ENCODE data around the gene FUCA2. TPM values are rescaled to one million over a fixed set of nuclear protein-coding genes. Genes with fewer than 3 reads are reported as not detected.

The FUCA2 gene
- total RNA-seq, 1 donor from 2014 or later, result 52.4 TPM

DNA sequence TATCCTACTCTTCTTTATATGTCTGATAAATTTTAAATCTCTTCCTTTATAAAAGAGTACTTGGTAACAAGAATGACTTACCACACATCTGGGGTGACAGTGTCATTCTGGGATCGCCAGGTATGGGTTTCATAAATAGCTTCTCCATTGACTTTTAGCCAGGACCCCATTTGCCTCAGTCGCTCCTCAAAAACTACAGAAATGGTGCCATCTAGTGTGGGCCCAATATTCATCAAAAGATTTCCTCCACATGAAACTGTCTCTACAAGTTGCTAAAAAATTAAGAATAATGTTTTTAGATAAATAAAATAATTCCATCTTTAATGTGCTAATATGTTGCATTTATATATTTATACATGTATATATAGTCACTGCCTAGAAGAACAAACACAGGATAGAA is 9.7 kb downstream of the FUCA2 start:
- H3K9me3 Mint-ChIP-seq (ENCODE audit: low read depth), result no peaks in the 10 kb centered on the region
- peaks cover 36% of the 10 kb centered on the region for H3K36me3 Mint-ChIP-seq (ENCODE audit: low read depth)
- TF ChIP-seq CTCF (IDR thresholded peaks at IDR 0.05), result peak; percentile 50
- H3K4me3 Mint-ChIP-seq (ENCODE audit: unreplicated experiment), result no peak overlapping the region
- no peak overlapping the region for H3K27ac Mint-ChIP-seq (ENCODE audit: unreplicated experiment)
- no peaks in the 10 kb centered on the region for H3K4me1 Mint-ChIP-seq (ENCODE audit: low read depth)
- no peaks in the 10 kb centered on the region for H3K27me3 Mint-ChIP-seq (ENCODE audit: low read depth)
- DNase-seq (ENCODE audit: low spot score), result no peak

DNA sequence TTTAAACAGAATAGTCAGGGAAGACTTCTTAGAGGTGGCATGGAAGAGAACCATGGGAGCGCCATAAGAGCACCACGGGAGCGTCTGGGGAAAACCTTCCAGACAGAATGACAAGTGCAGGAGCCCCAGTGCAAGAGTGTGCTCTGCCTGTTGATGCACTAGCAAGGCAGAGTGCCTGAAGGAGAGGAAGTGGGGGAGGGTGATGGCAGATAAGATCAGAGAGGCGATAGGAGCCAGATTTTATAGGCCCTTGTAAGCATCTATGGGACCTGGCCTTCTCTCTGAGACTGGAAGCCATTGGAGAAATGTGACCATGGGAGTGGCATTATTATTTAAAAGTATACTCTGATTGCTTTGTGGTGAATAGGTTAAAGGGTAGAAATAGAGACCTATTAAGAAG is 13.1 kb downstream of the FUCA2 start:
- Mint-ChIP-seq H3K27me3 (ENCODE audit: low read depth) (no peaks in the 10 kb centered on the region), H3K4me1 (ENCODE audit: low read depth) (no peaks in the 10 kb centered on the region), H3K4me3 (ENCODE audit: unreplicated experiment) (no peak overlapping the region), H3K36me3 (ENCODE audit: low read depth) (peaks cover 30% of the 10 kb centered on the region), H3K27ac (ENCODE audit: unreplicated experiment) (no peak overlapping the region), H3K9me3 (ENCODE audit: low read depth) (no peaks in the 10 kb centered on the region)
- no peak for TF ChIP-seq CTCF (IDR thresholded peaks at IDR 0.05)
- DNase-seq (ENCODE audit: low spot score), result no peak

- H3K36me3 Mint-ChIP-seq (ENCODE audit: low read depth), result peaks cover 30% of the 10 kb centered on the region
- no peak for DNase-seq (ENCODE audit: low spot score)
Observed at GRCh38 chr6:143496974-143497373, 14.5 kb downstream of the FUCA2 start.

DNA sequence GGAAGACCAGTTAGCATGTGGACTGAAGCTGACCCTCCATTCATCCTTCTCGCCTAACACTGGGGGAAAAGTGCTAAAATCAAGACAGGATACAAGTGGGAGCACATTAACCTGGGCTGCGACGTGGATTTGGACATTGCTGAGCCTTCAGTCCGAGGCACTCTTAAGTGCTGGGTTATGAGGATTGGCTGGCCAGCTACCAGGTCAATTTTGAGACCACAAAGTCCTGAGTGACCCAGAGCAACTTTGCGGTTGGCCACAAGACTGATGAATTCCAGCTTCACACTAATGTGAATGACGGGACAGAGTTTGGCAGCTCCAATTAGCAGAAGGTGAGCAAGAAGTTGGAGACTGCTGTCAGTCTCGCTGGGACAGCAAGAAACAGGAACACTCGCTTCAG is 20.7 kb downstream of the FUCA2 start:
- Mint-ChIP-seq H3K27ac (ENCODE audit: unreplicated experiment) (no peak overlapping the region), H3K4me1 (ENCODE audit: low read depth) (no peaks in the 10 kb centered on the region), H3K4me3 (ENCODE audit: unreplicated experiment) (no peak overlapping the region), H3K27me3 (ENCODE audit: low read depth) (no peaks in the 10 kb centered on the region), H3K36me3 (ENCODE audit: low read depth) (peaks cover 5% of the 10 kb centered on the region), H3K9me3 (ENCODE audit: low read depth) (no peaks in the 10 kb centered on the region)
- DNase-seq (ENCODE audit: low spot score), result no peak
- no peak for TF ChIP-seq CTCF (IDR thresholded peaks at IDR 0.05)

More at GRCh38 chr6:143496974-143497373, 14.5 kb downstream of the FUCA2 start:
- Mint-ChIP-seq H3K4me3 (ENCODE audit: unreplicated experiment) (no peak overlapping the region), H3K9me3 (ENCODE audit: low read depth) (no peaks in the 10 kb centered on the region), H3K27me3 (ENCODE audit: low read depth) (no peaks in the 10 kb centered on the region), H3K4me1 (ENCODE audit: low read depth) (no peaks in the 10 kb centered on the region), H3K27ac (ENCODE audit: unreplicated experiment) (no peak overlapping the region)
- TF ChIP-seq CTCF (IDR thresholded peaks at IDR 0.05), result no peak

GRCh38 chr6:143490244-143490643 is 21.3 kb downstream of the FUCA2 start:
- no peaks in the 10 kb centered on the region for H3K27me3 Mint-ChIP-seq (ENCODE audit: low read depth)
- H3K4me1 Mint-ChIP-seq (ENCODE audit: low read depth), result no peaks in the 10 kb centered on the region
- H3K36me3 Mint-ChIP-seq (ENCODE audit: low read depth), result peaks cover 3% of the 10 kb centered on the region
- H3K27ac Mint-ChIP-seq (ENCODE audit: unreplicated experiment), result no peak overlapping the region
- no peaks in the 10 kb centered on the region for H3K9me3 Mint-ChIP-seq (ENCODE audit: low read depth)
- no peak overlapping the region for H3K4me3 Mint-ChIP-seq (ENCODE audit: unreplicated experiment)
- no peak for TF ChIP-seq CTCF (IDR thresholded peaks at IDR 0.05)
- no peak for DNase-seq (ENCODE audit: low spot score)

Measured in chondrocyte (in vitro differentiated cells).